Spleen (tissue), 11 donors: ENCODE results near the gene EXOSC7. TPM values are rescaled to one million over a fixed set of nuclear protein-coding genes. Genes with fewer than 3 reads are reported as not detected.

Source experiments
- DNase-seq: peaks from one replicate; pipeline ENCODE4 v3.0.0-alpha.2; 2020
- H3K27ac ChIP-seq, 8 donors: fragments of 200-600 bp; sonication (generic) in 7 of 8; 1 replicate in 4 of 8; 2 replicates in 4 of 8; pipeline versions ENCODE4 v1.5.0 to v1.8.0; 2016 to 2021; ENCODE audit warnings: inconsistent platforms in 4 of 8, mild to moderate bottlenecking in 4 of 8, moderate library complexity in 1 of 8
- H3K27me3 ChIP-seq, 7 donors: fragments of 200-600 bp; sonication (generic) in 6 of 7; replicated peaks in 1 of 7; 1 replicate in 4 of 7; 2 replicates in 3 of 7; pipeline versions ENCODE4 v1.5.0 to v1.8.0; 2016 to 2021; ENCODE audit warnings: inconsistent platforms in 3 of 7, mild to moderate bottlenecking in 1 of 7
- H3K36me3 ChIP-seq, 6 donors: fragments of 200-600 bp; sonication (generic) in 5 of 6; 1 replicate in 4 of 6; 2 replicates in 2 of 6; pipeline versions ENCODE4 v1.5.0 to v1.8.0; 2016 to 2021; ENCODE audit warnings: inconsistent platforms in 2 of 6
- H3K4me1 ChIP-seq, 6 donors: fragments of 200-600 bp; sonication (generic) in 5 of 6; 1 replicate in 3 of 6; 2 replicates in 3 of 6; pipeline versions ENCODE4 v1.5.0 to v1.8.0; 2016 to 2021; ENCODE audit warnings: inconsistent platforms in 3 of 6
- H3K4me3 ChIP-seq, 8 donors: fragments of 200-600 bp; sonication (generic) in 7 of 8; 1 replicate in 4 of 8; 2 replicates in 4 of 8; pipeline versions ENCODE4 v1.5.0 to v1.8.0; 2016 to 2021; ENCODE audit warnings: inconsistent platforms in 4 of 8, mild to moderate bottlenecking in 4 of 8, moderate library complexity in 2 of 8
- H3K9me3 ChIP-seq, 8 donors: fragments of 200-600 bp; sonication (generic) in 7 of 8; 1 replicate in 4 of 8; 2 replicates in 4 of 8; pipeline versions ENCODE4 v1.5.0 to v1.8.0; 2016 to 2021; ENCODE audit warnings: inconsistent platforms in 4 of 8
- CTCF ChIP-seq, 11 experiments: fragments of 200-600 bp in 7 of 11; fragments of 450-650 bp in 4 of 11; sonication (generic) in 4 of 11; IDR thresholded peaks in 8 of 11; conservative IDR thresholded peaks in 3 of 11; 1 replicate in 7 of 11; 2 replicates in 4 of 11; pipeline versions ENCODE4 v1.4.0 to v1.8.0; 2016 to 2021; ENCODE audit warnings: antibody characterized with exemption in 11 of 11, inconsistent platforms in 4 of 11, mild to moderate bottlenecking in 1 of 11
- POLR2A ChIP-seq, 3 donors: fragments of 450-650 bp; IDR thresholded peaks; one replicate each; pipeline ENCODE4 v1.5.1; 2017; ENCODE audit warnings: antibody characterized with exemption in 3 of 3, mild to moderate bottlenecking in 1 of 3
- POLR2AphosphoS5 ChIP-seq, 3 donors: sonication (generic); formaldehyde crosslinking; IDR thresholded peaks; one replicate each; pipeline ENCODE4 v1.5.1; 2017; ENCODE audit warnings: antibody characterized with exemption in 3 of 3
- WGBS, 5 donors: extraction: QIAGEN DNeasy Blood & Tissue Kit in 3 of 5; methylation state at CpG; one replicate each; pipeline versions ENCODE4 v1.1.5 to v1.1.7; 2013 to 2018; 5-methylcytosine and 5-hydroxymethylcytosine counted together
- intact Hi-C: fragments of 100-400 bp; cut with DNase I; formaldehyde crosslinking; loops from one replicate; pipeline ENCODE4 v1.15.0; 2023; ENCODE audit warnings: low total_unique reads
- polyA plus RNA-seq, 3 donors: library from polyadenylated mRNA; stranded (reverse); fragments of 200-250 nt; gene quantifications; one replicate each; pipeline ENCODE4 v1.2.1, GENCODE V29; 2013
- total RNA-seq, 7 donors: library from RNA; depleted of rRNA in 3 of 7; stranded (reverse); fragments of >200 nt in 3 of 7; fragmentation: NEBNext Ultra II Directional in 4 of 7; extraction: Animal tissue kit (Norgen Biotek cat#: 25700) in 4 of 7; gene quantifications; one replicate each; pipeline versions ENCODE4 v1.1.0 to v1.2.1, GENCODE V29; 2016 to 2021
- donor health status: healthy with polysubstance abuse.
- donor health status: DM: no; HTN: no; CAD: no; lungs with moderate emphysema.
- donor health status: DM: no; HTN: no; CAD: no.
- donor health status: Bipolar disorder and iron deficiency.
- donor health status: healthy.
- donor health status: DM: no; HTN: no; CAD: no.
- donor health status: DM: yes; HTN: yes; CAD: no.

Gene EXOSC7
- total and polyA plus RNA-seq, 10 donors: 28.4 to 43.7 (median 36.8) TPM

DNA sequence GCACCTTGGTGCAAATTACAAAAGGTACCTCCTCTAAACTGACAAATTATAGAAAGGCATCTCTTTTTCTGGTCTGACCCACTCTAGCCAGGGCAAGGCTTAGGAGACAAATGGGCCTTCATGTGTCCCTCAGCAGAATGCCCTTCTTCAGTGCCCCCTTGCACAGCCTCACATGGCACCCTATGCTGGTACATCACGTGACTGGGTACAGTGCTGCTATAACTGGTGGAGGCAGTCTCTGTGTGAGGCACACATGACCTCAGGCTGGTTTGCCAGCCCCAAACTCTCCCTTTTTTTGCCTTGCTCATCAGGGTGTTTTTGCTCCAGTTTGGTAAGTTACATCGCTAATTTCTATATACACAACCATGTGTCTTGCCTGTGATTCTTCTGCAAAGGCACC, 53.2 kb downstream of the EXOSC7 start:
- Histone ChIP-seq H3K4me3 (peak overlapping the region in 5 of 8 donors; percentile 8 to 66 (median 37)), H3K9me3 (no peaks in the 10 kb centered on the region), H3K27me3 (peaks cover 0 to 30% (median 0%) of the 10 kb centered on the region in 7 donors), H3K4me1 (peaks cover 13 to 76% (median 32%) of the 10 kb centered on the region in 6 donors), H3K27ac (peak overlapping the region in 7 of 8 donors; percentile 5 to 84 (median 68)), H3K36me3 (peaks cover 0 to 25% (median 0%) of the 10 kb centered on the region in 6 donors)
- TF ChIP-seq CTCF (IDR thresholded peaks at IDR 0.05 in 8 of 11, conservative IDR thresholded peaks at IDR 0.05 in 3 of 11) (no peak), POLR2AphosphoS5 (IDR thresholded peaks at IDR 0.05) (no peak), POLR2A (IDR thresholded peaks at IDR 0.05) (no peak)
- WGBS, 5 donors: 58 to 91% (median 79%) methylated on average over 2 of the region's 2 CpGs
- intact Hi-C loops: no loop called here
- DNase-seq: no peak

DNA sequence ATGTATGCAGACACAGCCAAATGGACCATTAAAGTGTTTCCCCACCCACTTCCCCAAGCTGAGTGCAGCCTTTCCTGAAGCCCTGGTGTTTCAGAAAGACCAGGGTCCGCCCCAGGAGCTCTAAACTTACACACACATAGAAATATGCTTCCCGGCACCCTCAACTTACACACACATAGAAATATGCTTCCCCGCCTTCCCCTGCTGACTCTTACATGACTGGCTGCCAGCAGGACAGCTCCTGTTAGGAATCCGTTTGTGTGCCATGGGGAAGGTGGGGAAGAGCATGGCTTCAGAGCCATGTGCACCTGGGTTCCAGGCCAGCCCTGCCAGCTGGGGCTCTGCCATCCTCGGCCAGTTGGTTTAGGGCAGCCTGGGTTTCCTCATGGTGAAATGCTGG, 53.6 kb downstream of the EXOSC7 start:
- Histone ChIP-seq H3K36me3 (peaks cover 0 to 25% (median 0%) of the 10 kb centered on the region in 6 donors), H3K27ac (peak overlapping the region in 7 of 8 donors; percentile 5 to 84 (median 63)), H3K4me1 (peaks cover 14 to 76% (median 35%) of the 10 kb centered on the region in 6 donors), H3K4me3 (peak overlapping the region in 4 of 8 donors; percentile 8 to 66 (median 41)), H3K9me3 (no peaks in the 10 kb centered on the region), H3K27me3 (peaks cover 0 to 30% (median 0%) of the 10 kb centered on the region in 7 donors)
- DNase-seq: no peak
- intact Hi-C loops: loop anchor here (10.0 kb wide), 1 partner anchor 465 kb away; no protein-coding TSS in a partner anchor
- TF ChIP-seq POLR2A (IDR thresholded peaks at IDR 0.05) (no peak), CTCF (IDR thresholded peaks at IDR 0.05 in 8 of 11, conservative IDR thresholded peaks at IDR 0.05 in 3 of 11) (no peak), POLR2AphosphoS5 (IDR thresholded peaks at IDR 0.05) (no peak)
- 48 to 84% (median 72%) methylated on average over 5 of the region's 5 CpGs for WGBS, 5 donors

- peaks cover 0 to 25% (median 0%) of the 10 kb centered on the region in 6 donors for H3K36me3 ChIP-seq
- H3K27ac ChIP-seq: peak overlapping the region in 2 of 8 donors; percentile 76 to 77
- 81 to 100% (median 92%) methylated on average over 1 to 3 of the region's 3 CpGs for WGBS, 5 donors
- peaks cover 17 to 76% (median 39%) of the 10 kb centered on the region in 6 donors for H3K4me1 ChIP-seq
- no peak overlapping the region for H3K4me3 ChIP-seq
- TF ChIP-seq CTCF (IDR thresholded peaks at IDR 0.05 in 8 of 11, conservative IDR thresholded peaks at IDR 0.05 in 3 of 11) (no peak), POLR2A (IDR thresholded peaks at IDR 0.05) (no peak), POLR2AphosphoS5 (IDR thresholded peaks at IDR 0.05) (no peak)
- no peaks in the 10 kb centered on the region for H3K9me3 ChIP-seq
- intact Hi-C loops: loop anchor here (10.0 kb wide), 1 partner anchor 463 kb away; no protein-coding TSS in a partner anchor
- DNase-seq: no peak
- peaks cover 0 to 38% (median 3%) of the 10 kb centered on the region in 7 donors for H3K27me3 ChIP-seq
Measured at GRCh38 chr3:45031531-45031930, 55.5 kb downstream of the EXOSC7 start.

DNA sequence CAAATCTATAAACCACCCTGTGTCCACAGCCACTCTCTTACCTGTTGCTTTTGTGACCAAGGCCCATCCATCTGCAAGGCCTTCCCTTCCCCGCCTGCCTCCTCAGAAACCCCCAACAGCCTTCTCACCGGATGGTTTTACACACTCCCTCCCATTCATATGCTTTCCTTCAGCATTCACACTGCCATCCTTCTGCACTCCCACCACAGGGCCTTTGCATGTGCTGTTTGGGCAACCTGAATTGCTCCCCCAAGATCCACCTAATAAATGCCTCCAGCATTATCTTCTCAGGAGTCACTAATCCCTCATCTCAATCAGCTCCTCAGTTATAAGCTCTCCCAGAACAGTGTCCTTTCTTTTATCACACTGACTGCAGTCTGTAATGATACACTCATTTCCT, 56.1 kb downstream of the EXOSC7 start:
- intact Hi-C loops: loop anchor here (10.0 kb wide), 1 partner anchor 463 kb away; no protein-coding TSS in a partner anchor
- DNase-seq: no peak
- H3K27ac ChIP-seq: peak overlapping the region in 1 of 8 donors; percentile 78

More for the DNA sequence above, 56.1 kb downstream of the EXOSC7 start:
- Histone ChIP-seq H3K4me1 (peaks cover 17 to 76% (median 41%) of the 10 kb centered on the region in 6 donors), H3K27me3 (peaks cover 0 to 36% (median 3%) of the 10 kb centered on the region in 7 donors), H3K4me3 (no peak overlapping the region), H3K36me3 (peaks cover 0 to 25% (median 0%) of the 10 kb centered on the region in 6 donors), H3K9me3 (no peaks in the 10 kb centered on the region)
- 86 to 100% (median 95%) methylated on average over 2 of the region's 2 CpGs for WGBS, 5 donors
- TF ChIP-seq POLR2AphosphoS5 (IDR thresholded peaks at IDR 0.05): no peak
- TF ChIP-seq POLR2A (IDR thresholded peaks at IDR 0.05): no peak
- no peak for TF ChIP-seq CTCF (IDR thresholded peaks at IDR 0.05 in 8 of 11, conservative IDR thresholded peaks at IDR 0.05 in 3 of 11)
